Measurements from ENCODE around the gene PAPPA. TPM values are rescaled to one million over a fixed set of nuclear protein-coding genes. Genes with fewer than 3 reads are reported as not detected.

PAPPA gene
- total and polyA plus RNA-seq, 2 of the 8 experiments (the other 6 are each of a cell fraction or from before 2014, with no cell fraction given) = 0.18 to 0.63 TPM

- TF ChIP-seq, protein P1, sequence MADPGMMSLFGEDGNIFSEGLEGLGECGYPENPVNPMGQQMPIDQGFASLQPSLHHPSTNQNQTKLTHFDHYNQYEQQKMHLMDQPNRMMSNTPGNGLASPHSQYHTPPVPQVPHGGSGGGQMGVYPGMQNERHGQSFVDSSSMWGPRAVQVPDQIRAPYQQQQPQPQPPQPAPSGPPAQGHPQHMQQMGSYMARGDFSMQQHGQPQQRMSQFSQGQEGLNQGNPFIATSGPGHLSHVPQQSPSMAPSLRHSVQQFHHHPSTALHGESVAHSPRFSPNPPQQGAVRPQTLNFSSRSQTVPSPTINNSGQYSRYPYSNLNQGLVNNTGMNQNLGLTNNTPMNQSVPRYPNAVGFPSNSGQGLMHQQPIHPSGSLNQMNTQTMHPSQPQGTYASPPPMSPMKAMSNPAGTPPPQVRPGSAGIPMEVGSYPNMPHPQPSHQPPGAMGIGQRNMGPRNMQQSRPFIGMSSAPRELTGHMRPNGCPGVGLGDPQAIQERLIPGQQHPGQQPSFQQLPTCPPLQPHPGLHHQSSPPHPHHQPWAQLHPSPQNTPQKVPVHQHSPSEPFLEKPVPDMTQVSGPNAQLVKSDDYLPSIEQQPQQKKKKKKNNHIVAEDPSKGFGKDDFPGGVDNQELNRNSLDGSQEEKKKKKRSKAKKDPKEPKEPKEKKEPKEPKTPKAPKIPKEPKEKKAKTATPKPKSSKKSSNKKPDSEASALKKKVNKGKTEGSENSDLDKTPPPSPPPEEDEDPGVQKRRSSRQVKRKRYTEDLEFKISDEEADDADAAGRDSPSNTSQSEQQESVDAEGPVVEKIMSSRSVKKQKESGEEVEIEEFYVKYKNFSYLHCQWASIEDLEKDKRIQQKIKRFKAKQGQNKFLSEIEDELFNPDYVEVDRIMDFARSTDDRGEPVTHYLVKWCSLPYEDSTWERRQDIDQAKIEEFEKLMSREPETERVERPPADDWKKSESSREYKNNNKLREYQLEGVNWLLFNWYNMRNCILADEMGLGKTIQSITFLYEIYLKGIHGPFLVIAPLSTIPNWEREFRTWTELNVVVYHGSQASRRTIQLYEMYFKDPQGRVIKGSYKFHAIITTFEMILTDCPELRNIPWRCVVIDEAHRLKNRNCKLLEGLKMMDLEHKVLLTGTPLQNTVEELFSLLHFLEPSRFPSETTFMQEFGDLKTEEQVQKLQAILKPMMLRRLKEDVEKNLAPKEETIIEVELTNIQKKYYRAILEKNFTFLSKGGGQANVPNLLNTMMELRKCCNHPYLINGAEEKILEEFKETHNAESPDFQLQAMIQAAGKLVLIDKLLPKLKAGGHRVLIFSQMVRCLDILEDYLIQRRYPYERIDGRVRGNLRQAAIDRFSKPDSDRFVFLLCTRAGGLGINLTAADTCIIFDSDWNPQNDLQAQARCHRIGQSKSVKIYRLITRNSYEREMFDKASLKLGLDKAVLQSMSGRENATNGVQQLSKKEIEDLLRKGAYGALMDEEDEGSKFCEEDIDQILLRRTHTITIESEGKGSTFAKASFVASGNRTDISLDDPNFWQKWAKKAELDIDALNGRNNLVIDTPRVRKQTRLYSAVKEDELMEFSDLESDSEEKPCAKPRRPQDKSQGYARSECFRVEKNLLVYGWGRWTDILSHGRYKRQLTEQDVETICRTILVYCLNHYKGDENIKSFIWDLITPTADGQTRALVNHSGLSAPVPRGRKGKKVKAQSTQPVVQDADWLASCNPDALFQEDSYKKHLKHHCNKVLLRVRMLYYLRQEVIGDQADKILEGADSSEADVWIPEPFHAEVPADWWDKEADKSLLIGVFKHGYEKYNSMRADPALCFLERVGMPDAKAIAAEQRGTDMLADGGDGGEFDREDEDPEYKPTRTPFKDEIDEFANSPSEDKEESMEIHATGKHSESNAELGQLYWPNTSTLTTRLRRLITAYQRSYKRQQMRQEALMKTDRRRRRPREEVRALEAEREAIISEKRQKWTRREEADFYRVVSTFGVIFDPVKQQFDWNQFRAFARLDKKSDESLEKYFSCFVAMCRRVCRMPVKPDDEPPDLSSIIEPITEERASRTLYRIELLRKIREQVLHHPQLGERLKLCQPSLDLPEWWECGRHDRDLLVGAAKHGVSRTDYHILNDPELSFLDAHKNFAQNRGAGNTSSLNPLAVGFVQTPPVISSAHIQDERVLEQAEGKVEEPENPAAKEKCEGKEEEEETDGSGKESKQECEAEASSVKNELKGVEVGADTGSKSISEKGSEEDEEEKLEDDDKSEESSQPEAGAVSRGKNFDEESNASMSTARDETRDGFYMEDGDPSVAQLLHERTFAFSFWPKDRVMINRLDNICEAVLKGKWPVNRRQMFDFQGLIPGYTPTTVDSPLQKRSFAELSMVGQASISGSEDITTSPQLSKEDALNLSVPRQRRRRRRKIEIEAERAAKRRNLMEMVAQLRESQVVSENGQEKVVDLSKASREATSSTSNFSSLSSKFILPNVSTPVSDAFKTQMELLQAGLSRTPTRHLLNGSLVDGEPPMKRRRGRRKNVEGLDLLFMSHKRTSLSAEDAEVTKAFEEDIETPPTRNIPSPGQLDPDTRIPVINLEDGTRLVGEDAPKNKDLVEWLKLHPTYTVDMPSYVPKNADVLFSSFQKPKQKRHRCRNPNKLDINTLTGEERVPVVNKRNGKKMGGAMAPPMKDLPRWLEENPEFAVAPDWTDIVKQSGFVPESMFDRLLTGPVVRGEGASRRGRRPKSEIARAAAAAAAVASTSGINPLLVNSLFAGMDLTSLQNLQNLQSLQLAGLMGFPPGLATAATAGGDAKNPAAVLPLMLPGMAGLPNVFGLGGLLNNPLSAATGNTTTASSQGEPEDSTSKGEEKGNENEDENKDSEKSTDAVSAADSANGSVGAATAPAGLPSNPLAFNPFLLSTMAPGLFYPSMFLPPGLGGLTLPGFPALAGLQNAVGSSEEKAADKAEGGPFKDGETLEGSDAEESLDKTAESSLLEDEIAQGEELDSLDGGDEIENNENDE (IDR thresholded peaks at IDR 0.05; ENCODE audit: insufficient replicate concordance, low read length) = no peak
- TF ChIP-seq EGR1 (IDR thresholded peaks at IDR 0.05; ENCODE audit: borderline replicate concordance, low read depth, low read length) = no peak
- no peak for TF ChIP-seq TCF12 (IDR thresholded peaks at IDR 0.05; ENCODE audit: low read depth, low read length)
Measured at GRCh38 chr9:116165912-116166311, 12.3 kb downstream of the PAPPA start (continued).

All from H1 (cell line).